H1 (cell line): Measurements from ENCODE around the gene MIA3. TPM values are rescaled to one million over a fixed set of nuclear protein-coding genes. Genes with fewer than 3 reads are reported as not detected.

Source experiments
- CTCF ChIA-PET: fragments of 300-600 bp; sonication (Branson Sonifier 250); formaldehyde crosslinking; loops from one replicate; lab custom pipeline; 2021; ENCODE audit not compliant: partially characterized antibody; lab: Charles Lee
- POLR2A ChIA-PET: fragments of 300-600 bp; sonication (Branson Sonifier 250); formaldehyde crosslinking; loops from one replicate; lab custom pipeline; 2021; ENCODE audit warnings: inconsistent platforms; ENCODE audit not compliant: partially characterized antibody; lab: Charles Lee
- DNase-seq, 2 experiments: peaks; one replicate each; pipeline versions ENCODE4 v3.0.0 to v3.0.0-alpha.2; 2010 to 2022; ENCODE audit warnings: low spot score in 2 of 2, low read depth in 1 of 2, mixed read lengths in 1 of 2
- FAIRE-seq: peaks from 2 replicates; lab custom pipeline; 2011; peaks lifted over from hg19 to GRCh38; lab: Jason Lieb, UNC
- H2AFZ ChIP-seq: 2 replicates; pipeline ENCODE4 v1.8.1; 2012; ENCODE audit warnings: low read length, inconsistent platforms
- H2AK5ac ChIP-seq: 2 replicates; pipeline ENCODE4 v1.6.1; 2013; ENCODE audit warnings: low read depth, low read length
- H2BK120ac ChIP-seq: replicated peaks from 2 replicates; pipeline ENCODE3; 2013; ENCODE audit warnings: low read depth, low read length, inconsistent platforms
- H2BK12ac ChIP-seq: 2 replicates; pipeline ENCODE4 v1.6.1; 2013; ENCODE audit warnings: low read depth, low read length
- H2BK15ac ChIP-seq: 2 replicates; pipeline ENCODE4 v1.6.1; 2013; ENCODE audit warnings: low read length
- H2BK20ac ChIP-seq: 2 replicates; pipeline ENCODE4 v1.6.1; 2013; ENCODE audit warnings: low read length
- H2BK5ac ChIP-seq: 2 replicates; pipeline ENCODE4 v1.6.1; 2013; ENCODE audit warnings: low read depth, low read length
- H3K14ac ChIP-seq: 2 replicates; pipeline ENCODE4 v1.6.1; 2013; ENCODE audit warnings: inconsistent platforms; ENCODE audit not compliant: insufficient read length
- H3K18ac ChIP-seq: 2 replicates; pipeline ENCODE4 v1.6.1; 2013; ENCODE audit warnings: low read length; ENCODE audit errors: extremely low read depth
- H3K23ac ChIP-seq: 2 replicates; pipeline ENCODE4 v1.6.1; 2013; ENCODE audit warnings: inconsistent platforms; ENCODE audit not compliant: insufficient read length
- H3K23me2 ChIP-seq: 2 replicates; pipeline ENCODE4 v1.6.1; 2013; ENCODE audit warnings: low read depth, low read length
- H3K27ac ChIP-seq: 2 replicates; pipeline ENCODE4 v1.6.1; 2011; ENCODE audit warnings: low read depth, low read length, inconsistent platforms
- H3K27me3 ChIP-seq, 4 experiments: replicated peaks in 1 of 4; 1 replicate in 1 of 4; 2 replicates in 3 of 4; pipeline versions ENCODE4 v1.6.1 to v1.8.1; 2011 to 2013; ENCODE audit warnings: low read length in 3 of 4, mild to moderate bottlenecking in 3 of 4, inconsistent platforms in 2 of 4, mixed read lengths in 2 of 4, moderate library complexity in 1 of 4; ENCODE audit not compliant: control insufficient read depth in 3 of 4, insufficient read depth in 3 of 4; ENCODE audit errors: extremely low read depth in 1 of 4
- H3K36me3 ChIP-seq, 4 experiments: 2 replicates each; pipeline versions ENCODE4 v1.6.1 to v1.8.1; 2011 to 2013; ENCODE audit warnings: mild to moderate bottlenecking in 4 of 4, low read length in 3 of 4, moderate library complexity in 2 of 4, control low read depth in 1 of 4, inconsistent platforms in 1 of 4; ENCODE audit not compliant: insufficient read depth in 4 of 4, control insufficient read depth in 2 of 4
- H3K4ac ChIP-seq: replicated peaks from 2 replicates; pipeline ENCODE3; 2013; ENCODE audit warnings: low read length, low read depth, mixed read lengths, inconsistent platforms; ENCODE audit not compliant: insufficient read length
- H3K4me1 ChIP-seq, 4 experiments: replicated peaks in 1 of 4; 1 replicate in 1 of 4; 2 replicates in 3 of 4; pipeline versions ENCODE4 v1.6.1 to v1.8.1; 2011 to 2013; ENCODE audit warnings: low read length in 3 of 4, inconsistent platforms in 2 of 4, mixed read lengths in 1 of 4; ENCODE audit not compliant: insufficient read depth in 4 of 4, control insufficient read depth in 3 of 4
- H3K4me2 ChIP-seq, 2 experiments: 2 replicates each; pipeline versions ENCODE4 v1.6.1 to v1.8.1; 2011 to 2013; ENCODE audit warnings: low read depth in 2 of 2, low read length in 2 of 2, control low read depth in 1 of 2, inconsistent platforms in 1 of 2, mild to moderate bottlenecking in 1 of 2; ENCODE audit not compliant: insufficient read depth in 1 of 2
- H3K4me3 ChIP-seq, 4 experiments: fragments of 200-600, 300-600 bp in 1 of 4; sonication (generic), shearing (Covaris generic), sonication (Bioruptor Twin) in 1 of 4; 2 replicates each; pipeline versions ENCODE4 v1.5.1 to v1.8.1; 2011 to 2016; ENCODE audit warnings: low read length in 4 of 4, low read depth in 3 of 4, control low read depth in 2 of 4, inconsistent platforms in 2 of 4, mild to moderate bottlenecking in 2 of 4, mixed read lengths in 1 of 4, moderate library complexity in 1 of 4; ENCODE audit not compliant: insufficient read depth in 2 of 4; ENCODE audit errors: extremely low read depth in 1 of 4
- H3K56ac ChIP-seq: replicated peaks from 2 replicates; pipeline ENCODE3; 2013; ENCODE audit warnings: low read depth, mild to moderate bottlenecking, mixed read lengths, low read length, inconsistent platforms; ENCODE audit not compliant: insufficient read length
- H3K79me1 ChIP-seq: 2 replicates; pipeline ENCODE4 v1.6.1; 2013; ENCODE audit warnings: low read depth, low read length, control low read depth
- H3K79me2 ChIP-seq, 2 experiments: 2 replicates each; pipeline versions ENCODE4 v1.6.1 to v1.8.1; 2012 to 2013; ENCODE audit warnings: low read length in 2 of 2, mild to moderate bottlenecking in 2 of 2, inconsistent platforms in 1 of 2; ENCODE audit not compliant: insufficient read depth in 2 of 2, control insufficient read depth in 1 of 2
- H3K9ac ChIP-seq, 4 experiments: replicated peaks in 1 of 4; 1 replicate in 1 of 4; 2 replicates in 3 of 4; pipeline versions ENCODE4 v1.6.1 to v1.8.1; 2011 to 2013; ENCODE audit warnings: low read depth in 3 of 4, low read length in 3 of 4, control low read depth in 2 of 4, mild to moderate bottlenecking in 2 of 4, moderate library complexity in 2 of 4, inconsistent platforms in 1 of 4; ENCODE audit errors: extremely low read depth in 1 of 4
- H3K9me3 ChIP-seq, 2 experiments: 2 replicates each; pipeline versions ENCODE4 v1.6.1 to v1.8.1; 2012 to 2013; ENCODE audit warnings: mild to moderate bottlenecking in 2 of 2, moderate library complexity in 2 of 2, control low read depth in 1 of 2, inconsistent platforms in 1 of 2, low read depth in 1 of 2, low read length in 1 of 2, mixed read lengths in 1 of 2; ENCODE audit not compliant: insufficient read depth in 2 of 2
- H4K20me1 ChIP-seq, 2 experiments: replicated peaks in 1 of 2; 2 replicates each; pipeline versions ENCODE3 to v1.8.1; 2011 to 2013; ENCODE audit warnings: inconsistent platforms in 2 of 2, low read length in 2 of 2, mild to moderate bottlenecking in 1 of 2; ENCODE audit not compliant: insufficient read depth in 2 of 2, control insufficient read depth in 1 of 2
- H4K5ac ChIP-seq: 2 replicates; pipeline ENCODE4 v1.6.1; 2013; ENCODE audit warnings: low read length, low read depth, mixed read lengths, inconsistent platforms; ENCODE audit not compliant: insufficient read length
- H4K8ac ChIP-seq: 2 replicates; pipeline ENCODE4 v1.8.0; 2013; ENCODE audit warnings: mild to moderate bottlenecking, moderate library complexity, low read length, inconsistent platforms; ENCODE audit not compliant: insufficient read depth; ENCODE audit errors: extremely low read depth
- H4K91ac ChIP-seq: replicated peaks from 2 replicates; pipeline ENCODE3; 2013; ENCODE audit warnings: low read length, mixed read lengths, inconsistent platforms; ENCODE audit not compliant: insufficient read length
- PHF8 ChIP-seq: fragments of 200-600 bp; sonication (generic); conservative IDR thresholded peaks from 2 replicates; pipeline ENCODE4 v1.7.1; 2012; ENCODE audit warnings: low read depth, mild to moderate bottlenecking, inconsistent platforms, low read length, moderate library complexity
- POLR2AphosphoS5 ChIP-seq: IDR thresholded peaks from 2 replicates; pipeline ENCODE4 v1.6.1; 2011; ENCODE audit warnings: low read depth, low read length
- TAF7 ChIP-seq: optimal IDR thresholded peaks from 2 replicates; pipeline ENCODE3; 2011; ENCODE audit warnings: low read depth, mild to moderate bottlenecking, inconsistent platforms, low read length, moderate library complexity, borderline replicate concordance
- WGBS, 2 experiments: shearing (Covaris generic) in 1 of 2; methylation state at CpG; one replicate each; pipeline versions ENCODE4 v1.1.6 to v1.1.7; 2013 to 2015; ENCODE audit warnings: low lambda C conversion rate in 2 of 2, mixed read lengths in 2 of 2, inconsistent platforms in 1 of 2, low coverage in 1 of 2, missing lambda C conversion rate in 1 of 2; ENCODE audit not compliant: insufficient replicate concordance in 2 of 2, insufficient coverage in 1 of 2, insufficient read length in 1 of 2; ENCODE audit errors: extremely low coverage in 1 of 2, missing lambda C conversion rate in 1 of 2; 5-methylcytosine and 5-hydroxymethylcytosine counted together
- polyA plus RNA-seq, 7 experiments: library from polyadenylated mRNA; depleted of rRNA in 3 of 7; stranded (reverse) in 5 of 7; unstranded in 2 of 7; fragments of >200 nt in 5 of 7; fragments of 200-250 nt in 2 of 7; gene quantifications; 1 replicate in 5 of 7; 2 replicates in 1 of 7; 4 replicates in 1 of 7; pipeline versions ENCODE4 v1.2.1 to v1.2.3, GENCODE V29; 2011 to 2013; ENCODE audit warnings: missing spikeins in 2 of 7, mixed read lengths in 2 of 7
- total RNA-seq: library from RNA; stranded (reverse); fragmentation: NEBNext Ultra II Directional; extraction: Animal tissue kit (Norgen Biotek cat#: 25700); gene quantifications from 2 replicates; pipeline ENCODE4 v1.2.1, GENCODE V29; 2021

MIA3 gene
- total and polyA plus RNA-seq, 2 of the 8 experiments (the other 6 are each of a cell fraction or from before 2014, with no cell fraction given), result 69.0 to 105 TPM

DNA sequence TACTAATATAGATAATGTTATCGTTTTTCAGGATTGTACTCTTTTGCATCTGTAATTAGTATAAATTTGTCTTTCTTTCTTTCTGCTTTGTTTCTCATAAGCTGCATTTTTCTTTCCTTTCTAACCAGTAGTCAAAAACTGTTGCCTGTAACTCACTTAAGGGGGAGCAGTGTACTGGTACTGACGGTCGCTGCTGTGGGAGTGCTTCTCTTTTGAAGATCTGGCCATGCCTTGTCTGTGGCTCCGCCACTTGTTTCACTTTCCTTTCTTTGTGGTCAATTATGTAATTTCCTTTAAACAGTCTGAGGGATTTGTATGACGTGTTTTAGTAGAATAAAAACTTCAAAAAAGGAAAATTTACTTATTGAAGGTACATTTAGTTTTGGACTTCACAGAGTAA is 37.0 kb downstream of the MIA3 start:
- H3K9me3 ChIP-seq, result no peaks in the 10 kb centered on the region
- POLR2A ChIA-PET, result interaction anchor here (1.0 kb wide), 1 partner anchor 11 kb away, joined by 3 read pairs; no protein-coding TSS in a partner anchor
- no peak overlapping the region for H2BK5ac ChIP-seq
- H3K18ac ChIP-seq, result no peak overlapping the region
- H3K56ac ChIP-seq, result no peak overlapping the region
- TF ChIP-seq TAF7 (no peak), PHF8 (no peak), POLR2AphosphoS5 (no peak)
- H3K4me2 ChIP-seq, result no peak overlapping the region
- H3K79me1 ChIP-seq, result no peaks in the 10 kb centered on the region
- H4K8ac ChIP-seq, result no peak overlapping the region
- no peak overlapping the region for H2BK20ac ChIP-seq
- no peak for DNase-seq
- H3K4me1 ChIP-seq, result no peaks in the 10 kb centered on the region
- no peak for FAIRE-seq
- no peak overlapping the region for H3K14ac ChIP-seq
- CTCF ChIA-PET, result interaction anchor here (1.1 kb wide), 1 partner anchor 16 kb away, joined by 4 read pairs; no protein-coding TSS in a partner anchor
- no peaks in the 10 kb centered on the region for H3K27me3 ChIP-seq
- H3K4me3 ChIP-seq, result no peak overlapping the region
- H4K91ac ChIP-seq, result no peak overlapping the region
- H3K36me3 ChIP-seq, result peaks cover 11 to 88% (median 61%) of the 10 kb centered on the region in 4 experiments
- H3K23ac ChIP-seq, result no peak overlapping the region
- no peak overlapping the region for H3K27ac ChIP-seq
- H2AFZ ChIP-seq, result no peak overlapping the region
- no peak overlapping the region for H2BK15ac ChIP-seq
- no peaks in the 10 kb centered on the region for H4K20me1 ChIP-seq
- H3K79me2 ChIP-seq, result no peaks in the 10 kb centered on the region
- H3K4ac ChIP-seq, result no peak overlapping the region
- no peak overlapping the region for H3K9ac ChIP-seq
- H2AK5ac ChIP-seq, result no peak overlapping the region
- 89% methylated on average over 5 of the region's 5 CpGs; no CpG with 5 or more reads in 1 of the 2 experiments for whole genome bisulfite sequencing, 2 experiments
- H2BK12ac ChIP-seq, result no peak overlapping the region
- H4K5ac ChIP-seq, result no peak overlapping the region
- H2BK120ac ChIP-seq, result no peak overlapping the region
- H3K23me2 ChIP-seq, result no peaks in the 10 kb centered on the region; the same call in 1 of the 2 replicates
